IPS-15b (cell line): ENCODE results near the gene GLRA2.

Source experiments
- H3K27me3 ChIP-seq: one replicate; pipeline ENCODE4 v1.6.1; 2013; ENCODE audit warnings: low read length; ENCODE audit not compliant: control insufficient read depth, insufficient read depth
- H3K36me3 ChIP-seq: one replicate; pipeline ENCODE4 v1.6.1; 2013; ENCODE audit warnings: low read length; ENCODE audit not compliant: control insufficient read depth, insufficient read depth
- H3K4me1 ChIP-seq: one replicate; pipeline ENCODE4 v1.6.1; 2013; ENCODE audit warnings: mild to moderate bottlenecking, low read length; ENCODE audit not compliant: control insufficient read depth, insufficient read depth
- H3K4me3 ChIP-seq: one replicate; pipeline ENCODE4 v1.5.1; 2013; ENCODE audit warnings: low read depth, low read length
- H3K9ac ChIP-seq: one replicate; pipeline ENCODE4 v1.6.1; 2013; ENCODE audit warnings: low read depth, mild to moderate bottlenecking, low read length
- H3K9me3 ChIP-seq: one replicate; pipeline ENCODE4 v1.6.1; 2013; ENCODE audit warnings: mild to moderate bottlenecking, low read length; ENCODE audit not compliant: control insufficient read depth, insufficient read depth

Gene GLRA2

GRCh38 chrX:14528629-14529289 is 577 bp upstream of the GLRA2 start:
- Histone ChIP-seq H3K4me3 (peak overlapping the region; percentile 58), H3K27me3 (no peaks in the 10 kb centered on the region), H3K36me3 (no peaks in the 10 kb centered on the region), H3K4me1 (no peaks in the 10 kb centered on the region), H3K9me3 (no peaks in the 10 kb centered on the region), H3K9ac (no peak overlapping the region)

- Histone ChIP-seq H3K4me1 (no peaks in the 10 kb centered on the region), H3K4me3 (no peak overlapping the region), H3K36me3 (no peaks in the 10 kb centered on the region), H3K9ac (no peak overlapping the region), H3K9me3 (no peaks in the 10 kb centered on the region), H3K27me3 (no peaks in the 10 kb centered on the region)
Observed at GRCh38 chrX:14533867-14534266, 4.5 kb downstream of the GLRA2 start.

GRCh38 chrX:14546190-14546589 is 16.9 kb downstream of the GLRA2 start:
- Histone ChIP-seq H3K36me3 (no peaks in the 10 kb centered on the region), H3K9ac (no peak overlapping the region), H3K9me3 (no peaks in the 10 kb centered on the region)

GRCh38 chrX:14554131-14554715 is 24.9 kb downstream of the GLRA2 start:
- Histone ChIP-seq H3K27me3 (no peaks in the 10 kb centered on the region), H3K4me3 (no peak overlapping the region), H3K9me3 (no peaks in the 10 kb centered on the region), H3K36me3 (no peaks in the 10 kb centered on the region), H3K9ac (no peak overlapping the region), H3K4me1 (no peaks in the 10 kb centered on the region)

More at GRCh38 chrX:14546190-14546589, 16.9 kb downstream of the GLRA2 start:
- no peaks in the 10 kb centered on the region for H3K4me1 ChIP-seq
- H3K4me3 ChIP-seq, result no peak overlapping the region
- no peaks in the 10 kb centered on the region for H3K27me3 ChIP-seq

GRCh38 chrX:14564058-14564457 is 34.7 kb downstream of the GLRA2 start:
- H3K9ac ChIP-seq, result no peak overlapping the region
- H3K4me1 ChIP-seq, result no peaks in the 10 kb centered on the region
- H3K36me3 ChIP-seq, result no peaks in the 10 kb centered on the region
- no peaks in the 10 kb centered on the region for H3K9me3 ChIP-seq
- H3K4me3 ChIP-seq, result no peak overlapping the region
- no peaks in the 10 kb centered on the region for H3K27me3 ChIP-seq

GRCh38 chrX:14573161-14573560 is 43.8 kb downstream of the GLRA2 start:
- H3K9me3 ChIP-seq, result no peaks in the 10 kb centered on the region
- no peaks in the 10 kb centered on the region for H3K4me1 ChIP-seq
- no peak overlapping the region for H3K9ac ChIP-seq
- no peaks in the 10 kb centered on the region for H3K36me3 ChIP-seq
- H3K4me3 ChIP-seq, result no peak overlapping the region
- no peaks in the 10 kb centered on the region for H3K27me3 ChIP-seq

GRCh38 chrX:14581081-14581480 is 51.7 kb downstream of the GLRA2 start:
- Histone ChIP-seq H3K27me3 (no peaks in the 10 kb centered on the region), H3K4me3 (no peak overlapping the region), H3K4me1 (no peaks in the 10 kb centered on the region), H3K36me3 (no peaks in the 10 kb centered on the region), H3K9ac (no peak overlapping the region), H3K9me3 (no peaks in the 10 kb centered on the region)

- H3K4me1 ChIP-seq, result no peaks in the 10 kb centered on the region
- no peaks in the 10 kb centered on the region for H3K36me3 ChIP-seq
- H3K4me3 ChIP-seq, result no peak overlapping the region
- no peak overlapping the region for H3K9ac ChIP-seq
- no peaks in the 10 kb centered on the region for H3K27me3 ChIP-seq
- no peaks in the 10 kb centered on the region for H3K9me3 ChIP-seq
Observed at GRCh38 chrX:14584548-14584947, 55.2 kb downstream of the GLRA2 start.

GRCh38 chrX:14590216-14590615 is 60.9 kb downstream of the GLRA2 start:
- no peaks in the 10 kb centered on the region for H3K36me3 ChIP-seq
- no peaks in the 10 kb centered on the region for H3K4me1 ChIP-seq
- H3K4me3 ChIP-seq, result no peak overlapping the region
- H3K9ac ChIP-seq, result no peak overlapping the region
- no peaks in the 10 kb centered on the region for H3K9me3 ChIP-seq
- H3K27me3 ChIP-seq, result no peaks in the 10 kb centered on the region

GRCh38 chrX:14590693-14591424 is 61.5 kb downstream of the GLRA2 start:
- no peaks in the 10 kb centered on the region for H3K9me3 ChIP-seq
- H3K36me3 ChIP-seq, result no peaks in the 10 kb centered on the region
- no peaks in the 10 kb centered on the region for H3K4me1 ChIP-seq
- H3K27me3 ChIP-seq, result no peaks in the 10 kb centered on the region
- no peak overlapping the region for H3K4me3 ChIP-seq
- H3K9ac ChIP-seq, result no peak overlapping the region

- H3K4me1 ChIP-seq, result peaks cover 1% of the 10 kb centered on the region
- H3K9me3 ChIP-seq, result no peaks in the 10 kb centered on the region
- H3K4me3 ChIP-seq, result no peak overlapping the region
- no peaks in the 10 kb centered on the region for H3K27me3 ChIP-seq
- H3K9ac ChIP-seq, result no peak overlapping the region
- H3K36me3 ChIP-seq, result no peaks in the 10 kb centered on the region
Observed at GRCh38 chrX:14591976-14592375, 62.6 kb downstream of the GLRA2 start.

- Histone ChIP-seq H3K4me3 (no peak overlapping the region), H3K9me3 (no peaks in the 10 kb centered on the region), H3K9ac (no peak overlapping the region), H3K4me1 (peaks cover 14% of the 10 kb centered on the region), H3K36me3 (no peaks in the 10 kb centered on the region), H3K27me3 (no peaks in the 10 kb centered on the region)
Observed at GRCh38 chrX:14594521-14594920, 65.2 kb downstream of the GLRA2 start.
